NCI-H1436 (cell line): ENCODE measurements around the gene PPARGC1A.
A peak's percentile ranks its signal among the peaks of the same experiment; 100 is the strongest.

Experiments
- DNase-seq: peaks from one replicate; lab custom pipeline; 2025; lab: John Stamatoyannopoulos, UW

PPARGC1A gene

DNA sequence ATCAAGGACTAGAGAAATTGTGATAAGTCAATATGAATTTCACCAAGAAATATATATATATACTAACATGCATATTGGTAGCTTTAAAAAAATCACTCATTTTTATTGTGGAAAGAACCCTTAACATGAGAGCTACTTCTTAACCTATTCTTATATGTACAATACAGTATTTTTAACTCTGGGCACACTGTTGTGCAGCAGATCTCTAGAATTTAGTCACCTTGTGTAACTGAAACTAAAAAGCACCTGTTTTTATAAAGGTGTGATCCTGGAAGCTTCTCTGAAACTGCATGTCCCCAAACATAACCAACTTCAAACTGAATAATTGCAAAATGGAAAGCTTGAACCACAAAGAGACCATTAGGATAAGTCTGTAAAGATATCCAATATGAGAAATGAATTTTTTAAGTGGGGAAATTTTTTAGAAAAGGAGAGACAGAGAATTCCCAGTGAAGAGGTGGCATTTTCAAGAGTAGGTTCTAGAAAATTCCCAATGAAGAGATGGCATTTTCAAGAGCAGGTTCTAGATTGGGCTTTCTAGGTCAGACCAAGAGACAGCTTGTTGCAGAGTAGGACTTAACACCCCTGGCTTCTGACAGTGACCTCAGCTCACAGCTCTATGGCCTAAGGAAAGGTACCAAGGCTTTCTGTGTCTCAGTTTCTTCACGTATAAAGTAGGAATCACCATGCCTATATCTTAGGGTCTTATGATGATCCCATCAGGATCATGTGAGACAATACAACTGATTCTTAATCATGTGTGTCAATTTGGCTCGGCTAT, 22.0 kb upstream of the PPARGC1A start:
- no peak for DNase-seq

GRCh38 chr4:23909671-23910070, 19.8 kb upstream of the PPARGC1A start:
- no peak for DNase-seq

GRCh38 chr4:23906839-23907238, 17.0 kb upstream of the PPARGC1A start:
- no peak for DNase-seq

- peak; percentile 70 for DNase-seq
Measured at GRCh38 chr4:23904639-23905071, 14.8 kb upstream of the PPARGC1A start.

GRCh38 chr4:23903859-23904438, 14.1 kb upstream of the PPARGC1A start:
- DNase-seq = peak; percentile 94

GRCh38 chr4:23902222-23902804, 12.5 kb upstream of the PPARGC1A start:
- DNase-seq = peak; percentile 23

- no peak for DNase-seq
Measured at GRCh38 chr4:23900636-23901035, 10.8 kb upstream of the PPARGC1A start.

- DNase-seq = no peak
Measured at GRCh38 chr4:23899565-23899964, 9.7 kb upstream of the PPARGC1A start.

DNA sequence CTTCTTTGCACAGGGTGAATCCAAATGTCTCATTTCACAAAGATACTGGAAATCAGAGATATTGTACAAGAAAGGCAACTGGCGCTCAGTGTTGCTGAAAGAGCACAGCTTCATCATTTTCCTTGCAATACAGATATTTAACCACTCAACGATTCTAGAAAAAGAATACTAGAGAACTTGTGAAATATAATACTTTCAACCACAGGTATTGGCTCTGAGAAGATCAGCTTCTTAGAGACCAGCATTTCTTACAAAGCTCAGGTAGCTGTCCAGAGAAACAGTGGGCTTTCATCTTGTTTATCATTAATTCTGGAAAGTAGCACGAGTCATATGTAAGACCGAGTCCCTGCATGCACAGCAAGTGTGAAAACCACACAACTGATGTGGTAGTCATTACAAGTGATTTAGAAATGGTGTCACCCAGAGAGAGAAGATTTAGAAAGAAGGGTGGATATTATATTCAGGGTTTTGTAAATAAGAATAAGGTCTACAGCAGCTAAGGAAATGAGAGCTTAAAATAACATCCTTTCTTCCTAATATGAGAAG, 7.8 kb upstream of the PPARGC1A start:
- no peak for DNase-seq

DNA sequence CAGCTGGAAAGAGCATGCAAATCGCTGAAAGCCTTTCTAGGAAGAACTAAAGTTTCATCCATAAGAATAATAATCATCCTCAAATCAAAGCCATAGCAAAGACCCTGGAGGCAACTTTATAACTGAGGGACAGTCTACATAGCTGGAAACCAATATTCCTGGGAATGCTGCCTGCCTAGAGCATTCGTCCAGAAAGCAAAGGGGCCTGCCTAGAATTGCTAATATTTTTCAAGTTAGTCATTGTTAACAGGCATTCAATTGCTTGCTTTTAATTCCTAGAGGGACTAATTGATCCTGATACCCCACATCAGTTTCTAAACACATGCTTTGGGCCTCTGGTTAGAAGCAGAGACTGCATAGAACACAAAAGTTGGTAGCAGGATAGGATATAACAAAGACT, 4.2 kb upstream of the PPARGC1A start:
- no peak for DNase-seq

GRCh38 chr4:23891064-23891421, 1.2 kb upstream of the PPARGC1A start:
- DNase-seq = no peak

DNA sequence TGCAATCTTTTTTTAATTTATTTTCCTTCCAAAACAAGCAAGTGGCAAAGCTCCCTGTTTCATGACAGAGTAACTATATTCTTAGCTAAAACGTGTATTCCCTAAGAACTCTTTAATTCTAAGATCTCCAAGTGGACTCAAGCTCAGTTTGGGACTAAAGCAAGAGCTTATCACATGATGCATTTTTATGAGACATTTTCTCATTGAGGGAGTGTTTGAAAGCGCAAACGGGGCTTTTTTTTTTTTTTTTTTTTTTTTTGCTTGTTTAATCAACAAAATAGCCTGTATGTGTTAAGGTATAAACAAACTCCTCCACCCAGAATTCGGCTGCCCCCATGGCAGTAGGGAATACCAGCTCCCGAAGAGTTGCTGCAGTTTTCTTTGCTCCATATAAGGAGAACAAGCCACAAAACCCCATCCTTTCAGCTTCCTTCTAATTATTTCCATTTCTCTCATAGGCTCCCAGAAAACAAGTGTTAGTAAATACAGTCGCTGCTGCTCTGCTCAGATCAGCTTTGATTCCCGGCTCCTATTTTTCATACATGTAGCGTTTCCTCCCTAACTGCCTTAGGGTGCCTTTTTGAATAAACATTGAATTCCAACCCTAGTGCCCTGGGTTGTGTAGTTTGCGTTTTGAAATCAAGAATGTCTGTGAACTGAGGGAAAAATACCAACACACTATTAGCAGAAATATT, 669 bp upstream of the PPARGC1A start:
- no peak for DNase-seq

- no peak for DNase-seq
Measured at GRCh38 chr4:23889391-23889790, 456 bp downstream of the PPARGC1A start.

GRCh38 chr4:23888421-23889319, 1.2 kb downstream of the PPARGC1A start:
- DNase-seq = no peak

GRCh38 chr4:23887989-23888388, 1.9 kb downstream of the PPARGC1A start:
- no peak for DNase-seq

GRCh38 chr4:23887173-23887572, 2.7 kb downstream of the PPARGC1A start:
- DNase-seq = no peak

DNA sequence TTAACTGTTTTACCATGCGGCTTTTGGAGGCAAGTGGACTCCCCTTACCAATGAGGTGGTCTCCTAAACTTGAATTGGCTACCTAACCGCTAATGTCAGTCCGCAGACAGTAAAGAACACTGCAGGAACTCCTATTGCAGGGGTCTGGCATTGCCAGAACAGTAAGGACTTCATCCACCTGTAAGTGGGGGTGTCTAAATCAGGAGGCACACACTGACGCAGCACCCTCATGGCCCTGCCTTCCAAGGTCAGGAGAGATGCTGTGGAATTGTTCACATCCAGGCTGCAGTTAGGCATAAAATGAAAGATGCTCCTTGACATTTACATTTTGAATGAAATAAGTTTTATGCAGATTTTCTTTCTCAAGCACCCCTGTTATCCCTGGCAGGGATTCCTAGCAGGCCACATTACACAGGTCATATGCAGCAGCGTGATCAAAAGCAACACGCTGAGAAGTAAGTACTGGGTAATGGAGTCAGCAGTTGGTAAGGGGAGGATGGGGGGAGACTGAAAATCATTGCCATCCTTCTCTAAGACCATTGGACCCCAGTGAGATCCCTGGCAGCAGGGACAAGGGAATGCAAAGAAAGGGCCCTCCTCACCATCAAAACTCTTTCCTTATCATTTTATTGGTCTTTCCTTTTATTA, 3.8 kb downstream of the PPARGC1A start:
- no peak for DNase-seq

- DNase-seq = no peak
Measured at GRCh38 chr4:23884741-23885140, 5.1 kb downstream of the PPARGC1A start.

DNA sequence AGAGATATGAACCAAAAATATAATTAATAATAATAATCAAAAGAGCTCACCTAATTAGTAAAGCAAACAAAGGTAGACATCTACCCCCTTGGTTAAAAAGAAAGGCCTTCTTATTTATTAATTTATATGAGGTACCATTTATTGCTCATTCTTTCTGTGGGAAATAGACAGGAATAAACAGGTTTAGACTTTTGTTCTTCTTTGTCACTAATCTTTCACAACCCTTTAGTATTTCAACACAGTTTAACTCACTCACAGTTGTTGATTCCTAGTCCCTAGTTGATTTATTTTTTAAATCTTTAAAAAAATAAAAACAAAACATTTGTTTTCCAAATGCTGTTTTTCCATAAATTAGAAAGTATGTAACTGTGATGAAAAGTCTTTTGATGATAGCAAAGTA, 5.6 kb downstream of the PPARGC1A start:
- DNase-seq = no peak

GRCh38 chr4:23882976-23883531, 6.8 kb downstream of the PPARGC1A start:
- DNase-seq = no peak
